Nephron progenitor cell (in vitro differentiated cells): ENCODE results near the gene FUT3.

Source experiments
- DNase-seq: peaks from one replicate; pipeline ENCODE4 v3.0.0; 2021
- H3K27ac Mint-ChIP-seq: 2 replicates; pipeline ENCODE4 v1.8.0; 2021; ENCODE audit warnings: mild to moderate bottlenecking, moderate library complexity, mixed read lengths
- H3K27me3 Mint-ChIP-seq: 2 replicates; pipeline ENCODE4 v1.8.0; 2021; ENCODE audit warnings: mild to moderate bottlenecking, low read depth, mixed read lengths; ENCODE audit not compliant: poor library complexity
- H3K36me3 Mint-ChIP-seq: 2 replicates; pipeline ENCODE4 v1.8.0; 2021; ENCODE audit warnings: low read depth, mixed read lengths
- H3K4me1 Mint-ChIP-seq: 2 replicates; pipeline ENCODE4 v1.8.0; 2021; ENCODE audit warnings: mixed read lengths
- H3K4me3 Mint-ChIP-seq: 2 replicates; pipeline ENCODE4 v1.8.0; 2021; ENCODE audit warnings: mild to moderate bottlenecking, moderate library complexity, mixed read lengths
- H3K9me3 Mint-ChIP-seq: 2 replicates; pipeline ENCODE4 v1.8.0; 2021; ENCODE audit warnings: mild to moderate bottlenecking, moderate library complexity, mixed read lengths
- TF ChIP-seq, protein P1 (sequence below): fragments of 200-600 bp; sonication (generic); IDR thresholded peaks from 2 replicates; pipeline ENCODE4 v1.5.0; 2021; ENCODE audit warnings: antibody characterized with exemption

Gene FUT3

GRCh38 chr19:5873617-5874199 lies 22.5 kb upstream of the FUT3 start:
- H3K27ac Mint-ChIP-seq = no peak overlapping the region
- H3K4me3 Mint-ChIP-seq = no peak overlapping the region
- no peak for DNase-seq
- TF ChIP-seq, protein P1, sequence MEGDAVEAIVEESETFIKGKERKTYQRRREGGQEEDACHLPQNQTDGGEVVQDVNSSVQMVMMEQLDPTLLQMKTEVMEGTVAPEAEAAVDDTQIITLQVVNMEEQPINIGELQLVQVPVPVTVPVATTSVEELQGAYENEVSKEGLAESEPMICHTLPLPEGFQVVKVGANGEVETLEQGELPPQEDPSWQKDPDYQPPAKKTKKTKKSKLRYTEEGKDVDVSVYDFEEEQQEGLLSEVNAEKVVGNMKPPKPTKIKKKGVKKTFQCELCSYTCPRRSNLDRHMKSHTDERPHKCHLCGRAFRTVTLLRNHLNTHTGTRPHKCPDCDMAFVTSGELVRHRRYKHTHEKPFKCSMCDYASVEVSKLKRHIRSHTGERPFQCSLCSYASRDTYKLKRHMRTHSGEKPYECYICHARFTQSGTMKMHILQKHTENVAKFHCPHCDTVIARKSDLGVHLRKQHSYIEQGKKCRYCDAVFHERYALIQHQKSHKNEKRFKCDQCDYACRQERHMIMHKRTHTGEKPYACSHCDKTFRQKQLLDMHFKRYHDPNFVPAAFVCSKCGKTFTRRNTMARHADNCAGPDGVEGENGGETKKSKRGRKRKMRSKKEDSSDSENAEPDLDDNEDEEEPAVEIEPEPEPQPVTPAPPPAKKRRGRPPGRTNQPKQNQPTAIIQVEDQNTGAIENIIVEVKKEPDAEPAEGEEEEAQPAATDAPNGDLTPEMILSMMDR = no peak
- H3K27me3 Mint-ChIP-seq = peaks cover 1% of the 10 kb centered on the region
- peaks cover 19% of the 10 kb centered on the region for H3K4me1 Mint-ChIP-seq
- H3K9me3 Mint-ChIP-seq = no peaks in the 10 kb centered on the region
- H3K36me3 Mint-ChIP-seq = no peaks in the 10 kb centered on the region

DNA sequence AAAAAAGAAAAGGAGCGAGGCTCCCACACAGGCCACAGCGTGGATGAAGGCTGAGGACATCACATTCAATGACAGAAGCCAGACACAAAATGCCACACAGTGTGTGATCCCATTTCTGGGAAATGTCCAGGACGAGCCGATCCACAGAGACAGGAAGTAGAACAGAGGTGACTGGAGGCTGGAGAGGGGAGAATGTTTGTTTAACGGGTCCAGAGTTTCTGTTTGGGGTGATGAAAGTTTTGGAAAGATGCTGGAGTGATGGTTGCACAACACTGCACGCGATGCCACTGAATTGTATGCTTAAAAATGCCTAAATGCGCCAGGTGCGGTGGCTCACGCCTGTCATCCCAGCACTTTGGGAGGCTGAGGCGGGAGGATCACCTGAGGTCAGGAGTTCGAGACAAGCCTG lies 19.7 kb upstream of the FUT3 start:
- Mint-ChIP-seq H3K27me3 (peaks cover 5% of the 10 kb centered on the region), H3K36me3 (no peaks in the 10 kb centered on the region), H3K27ac (no peak overlapping the region), H3K4me3 (no peak overlapping the region), H3K9me3 (no peaks in the 10 kb centered on the region), H3K4me1 (peaks cover 13% of the 10 kb centered on the region)
- TF ChIP-seq, protein P1 = no peak
- DNase-seq = no peak

GRCh38 chr19:5867201-5868136 lies 16.2 kb upstream of the FUT3 start:
- TF ChIP-seq, protein P1 = no peak
- no peak for DNase-seq
- Mint-ChIP-seq H3K27ac (peak overlapping the region; percentile 4), H3K27me3 (peaks cover 8% of the 10 kb centered on the region), H3K36me3 (no peaks in the 10 kb centered on the region), H3K4me1 (peaks cover 23% of the 10 kb centered on the region), H3K4me3 (no peak overlapping the region), H3K9me3 (no peaks in the 10 kb centered on the region)

GRCh38 chr19:5865772-5866171 lies 14.5 kb upstream of the FUT3 start:
- H3K4me1 Mint-ChIP-seq = peaks cover 30% of the 10 kb centered on the region
- TF ChIP-seq, protein P1 = no peak
- H3K27ac Mint-ChIP-seq = no peak overlapping the region

DNA sequence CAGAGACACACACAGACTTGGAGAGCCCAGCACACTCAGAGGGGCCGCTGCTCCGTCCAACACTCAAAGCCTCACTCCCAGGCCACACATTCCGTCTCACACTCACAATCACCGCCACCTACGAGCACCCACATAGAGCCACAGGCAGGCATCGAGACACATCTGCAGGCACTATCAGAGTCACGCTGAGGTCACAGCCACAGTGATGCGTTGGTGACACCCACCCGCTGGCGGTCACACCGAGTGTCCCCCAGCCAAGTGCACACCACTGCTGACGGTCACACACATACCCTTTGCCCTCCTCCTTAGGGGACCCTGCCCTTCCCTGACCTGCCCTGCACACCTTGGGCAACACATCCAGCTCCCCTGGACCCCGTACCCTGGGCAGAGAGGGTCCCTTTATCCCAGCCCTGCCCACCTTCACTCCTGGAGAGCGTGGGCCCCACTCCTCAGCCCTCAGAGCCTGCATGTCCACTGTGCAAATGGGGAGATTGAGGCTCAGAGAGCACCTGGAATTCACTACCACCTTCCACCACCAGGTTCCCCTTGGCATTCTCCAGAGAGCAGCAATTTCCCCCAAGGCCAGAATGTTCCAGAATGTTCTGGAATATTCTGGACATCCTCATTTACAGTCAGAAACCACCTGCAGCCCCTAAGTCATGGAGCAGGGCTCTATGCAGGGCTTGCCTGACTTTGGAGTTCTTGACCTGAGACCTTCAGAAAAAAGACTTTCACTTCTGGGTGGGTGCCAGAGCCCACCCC lies 13.7 kb upstream of the FUT3 start:
- Mint-ChIP-seq H3K27me3 (peaks cover 16% of the 10 kb centered on the region), H3K4me3 (no peak overlapping the region), H3K36me3 (no peaks in the 10 kb centered on the region), H3K9me3 (no peaks in the 10 kb centered on the region), H3K4me1 (peaks cover 34% of the 10 kb centered on the region), H3K27ac (no peak overlapping the region)
- TF ChIP-seq, protein P1 = no peak
- no peak for DNase-seq

More at GRCh38 chr19:5865772-5866171, 14.5 kb upstream of the FUT3 start:
- Mint-ChIP-seq H3K36me3 (no peaks in the 10 kb centered on the region), H3K9me3 (no peaks in the 10 kb centered on the region), H3K4me3 (no peak overlapping the region), H3K27me3 (peaks cover 16% of the 10 kb centered on the region)
- no peak for DNase-seq
